ENCODE results near the gene FAM120A. TPM values are rescaled to one million over a fixed set of nuclear protein-coding genes. Genes with fewer than 3 reads are reported as not detected.
A peak's percentile ranks its signal among the peaks of the same experiment; 100 is the strongest.

Gene FAM120A
- total and polyA plus RNA-seq, 2 of the 13 experiments (the other 11 are each of a cell fraction or from before 2014, with no cell fraction given), result 41.3 to 44.4 TPM

DNA sequence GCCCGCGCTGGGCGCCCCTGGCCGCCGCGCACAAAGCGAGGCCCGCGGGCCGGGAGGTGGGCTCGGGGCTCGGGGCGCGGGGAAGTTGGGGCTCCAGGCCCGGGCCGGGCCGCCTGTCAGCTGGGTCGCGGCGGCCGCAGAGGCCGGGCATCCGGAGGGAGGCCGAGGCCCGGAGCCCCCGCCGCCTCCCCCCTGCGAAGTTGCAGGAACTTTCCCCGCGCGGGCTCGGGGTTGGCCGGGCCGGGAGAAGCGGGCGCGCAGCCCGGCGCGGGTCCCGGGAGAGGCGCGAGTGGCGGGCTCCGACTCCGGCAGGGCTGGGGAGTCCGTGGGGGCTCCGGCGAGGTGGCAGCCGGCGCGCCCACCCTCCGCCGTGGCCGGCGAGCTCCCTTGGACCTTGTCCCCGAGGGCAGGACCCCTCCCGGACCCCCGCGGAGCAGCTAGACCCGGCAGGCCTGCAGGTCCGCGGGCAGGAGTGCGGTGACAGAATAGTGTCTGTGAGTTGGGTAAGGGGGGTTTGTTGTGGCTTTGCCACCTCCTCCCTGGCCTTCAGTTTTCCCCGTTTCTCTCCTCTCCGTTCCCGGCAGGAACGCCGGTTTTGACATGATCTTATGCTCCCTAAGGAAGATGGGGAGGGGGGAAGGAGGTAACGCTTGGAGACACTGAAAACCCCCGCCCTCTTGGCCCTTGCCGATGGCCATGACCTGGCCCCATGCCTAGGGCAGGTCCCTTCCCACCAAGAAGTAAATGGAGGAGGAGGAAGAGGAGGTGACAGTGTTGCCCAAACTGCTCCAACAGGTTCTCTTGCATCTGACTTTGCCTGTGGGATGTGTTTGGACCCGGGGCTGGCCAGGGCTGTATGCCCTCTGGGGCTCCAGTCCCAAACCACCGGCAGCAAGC lies 125.8 kb downstream of the FAM120A start (continued):
- TF ChIP-seq, protein P1, sequence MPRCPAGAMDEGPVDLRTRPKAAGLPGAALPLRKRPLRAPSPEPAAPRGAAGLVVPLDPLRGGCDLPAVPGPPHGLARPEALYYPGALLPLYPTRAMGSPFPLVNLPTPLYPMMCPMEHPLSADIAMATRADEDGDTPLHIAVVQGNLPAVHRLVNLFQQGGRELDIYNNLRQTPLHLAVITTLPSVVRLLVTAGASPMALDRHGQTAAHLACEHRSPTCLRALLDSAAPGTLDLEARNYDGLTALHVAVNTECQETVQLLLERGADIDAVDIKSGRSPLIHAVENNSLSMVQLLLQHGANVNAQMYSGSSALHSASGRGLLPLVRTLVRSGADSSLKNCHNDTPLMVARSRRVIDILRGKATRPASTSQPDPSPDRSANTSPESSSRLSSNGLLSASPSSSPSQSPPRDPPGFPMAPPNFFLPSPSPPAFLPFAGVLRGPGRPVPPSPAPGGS (CRISPR knock-in tag; IDR thresholded peaks at IDR 0.05), result 0 out of 2 replicates have a peak, but pooled peaks have one; percentile 37
- no peak for TF ChIP-seq LCORL (IDR thresholded peaks at IDR 0.05)
- peak; percentile 19; the same call in 1 of the 2 replicates for TF ChIP-seq LCORL (CRISPR knock-in tag; IDR thresholded peaks at IDR 0.05)
- TF ChIP-seq, protein P2, sequence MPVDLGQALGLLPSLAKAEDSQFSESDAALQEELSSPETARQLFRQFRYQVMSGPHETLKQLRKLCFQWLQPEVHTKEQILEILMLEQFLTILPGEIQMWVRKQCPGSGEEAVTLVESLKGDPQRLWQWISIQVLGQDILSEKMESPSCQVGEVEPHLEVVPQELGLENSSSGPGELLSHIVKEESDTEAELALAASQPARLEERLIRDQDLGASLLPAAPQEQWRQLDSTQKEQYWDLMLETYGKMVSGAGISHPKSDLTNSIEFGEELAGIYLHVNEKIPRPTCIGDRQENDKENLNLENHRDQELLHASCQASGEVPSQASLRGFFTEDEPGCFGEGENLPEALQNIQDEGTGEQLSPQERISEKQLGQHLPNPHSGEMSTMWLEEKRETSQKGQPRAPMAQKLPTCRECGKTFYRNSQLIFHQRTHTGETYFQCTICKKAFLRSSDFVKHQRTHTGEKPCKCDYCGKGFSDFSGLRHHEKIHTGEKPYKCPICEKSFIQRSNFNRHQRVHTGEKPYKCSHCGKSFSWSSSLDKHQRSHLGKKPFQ (CRISPR knock-in tag; IDR thresholded peaks at IDR 0.05; ENCODE audit: insufficient replicate concordance), result no peak
- peak; percentile 54; the same call in 1 of the 2 replicates for TF ChIP-seq HNF4A (CRISPR knock-in tag; IDR thresholded peaks at IDR 0.05)
- no peak for TF ChIP-seq ZNF572 (CRISPR knock-in tag; IDR thresholded peaks at IDR 0.05)
- no peak for TF ChIP-seq RARA (CRISPR knock-in tag; IDR thresholded peaks at IDR 0.05)
- no peak for TF ChIP-seq ISX (CRISPR knock-in tag; conservative IDR thresholded peaks at IDR 0.05)
- TF ChIP-seq, protein P3, sequence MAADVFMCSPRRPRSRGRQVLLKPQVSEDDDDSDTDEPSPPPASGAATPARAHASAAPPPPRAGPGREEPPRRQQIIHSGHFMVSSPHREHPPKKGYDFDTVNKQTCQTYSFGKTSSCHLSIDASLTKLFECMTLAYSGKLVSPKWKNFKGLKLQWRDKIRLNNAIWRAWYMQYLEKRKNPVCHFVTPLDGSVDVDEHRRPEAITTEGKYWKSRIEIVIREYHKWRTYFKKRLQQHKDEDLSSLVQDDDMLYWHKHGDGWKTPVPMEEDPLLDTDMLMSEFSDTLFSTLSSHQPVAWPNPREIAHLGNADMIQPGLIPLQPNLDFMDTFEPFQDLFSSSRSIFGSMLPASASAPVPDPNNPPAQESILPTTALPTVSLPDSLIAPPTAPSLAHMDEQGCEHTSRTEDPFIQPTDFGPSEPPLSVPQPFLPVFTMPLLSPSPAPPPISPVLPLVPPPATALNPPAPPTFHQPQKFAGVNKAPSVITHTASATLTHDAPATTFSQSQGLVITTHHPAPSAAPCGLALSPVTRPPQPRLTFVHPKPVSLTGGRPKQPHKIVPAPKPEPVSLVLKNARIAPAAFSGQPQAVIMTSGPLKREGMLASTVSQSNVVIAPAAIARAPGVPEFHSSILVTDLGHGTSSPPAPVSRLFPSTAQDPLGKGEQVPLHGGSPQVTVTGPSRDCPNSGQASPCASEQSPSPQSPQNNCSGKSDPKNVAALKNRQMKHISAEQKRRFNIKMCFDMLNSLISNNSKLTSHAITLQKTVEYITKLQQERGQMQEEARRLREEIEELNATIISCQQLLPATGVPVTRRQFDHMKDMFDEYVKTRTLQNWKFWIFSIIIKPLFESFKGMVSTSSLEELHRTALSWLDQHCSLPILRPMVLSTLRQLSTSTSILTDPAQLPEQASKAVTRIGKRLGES (CRISPR knock-in tag; IDR thresholded peaks at IDR 0.05; ENCODE audit: borderline replicate concordance), result no peak
- TF ChIP-seq, protein P4, sequence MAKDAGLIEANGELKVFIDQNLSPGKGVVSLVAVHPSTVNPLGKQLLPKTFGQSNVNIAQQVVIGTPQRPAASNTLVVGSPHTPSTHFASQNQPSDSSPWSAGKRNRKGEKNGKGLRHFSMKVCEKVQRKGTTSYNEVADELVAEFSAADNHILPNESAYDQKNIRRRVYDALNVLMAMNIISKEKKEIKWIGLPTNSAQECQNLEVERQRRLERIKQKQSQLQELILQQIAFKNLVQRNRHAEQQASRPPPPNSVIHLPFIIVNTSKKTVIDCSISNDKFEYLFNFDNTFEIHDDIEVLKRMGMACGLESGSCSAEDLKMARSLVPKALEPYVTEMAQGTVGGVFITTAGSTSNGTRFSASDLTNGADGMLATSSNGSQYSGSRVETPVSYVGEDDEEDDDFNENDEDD (CRISPR knock-in tag; IDR thresholded peaks at IDR 0.05; ENCODE audit: borderline replicate concordance), result peak; percentile 31; the same call in 1 of the 2 replicates
- no peak for TF ChIP-seq RXRB (CRISPR knock-in tag; IDR thresholded peaks at IDR 0.05; ENCODE audit: borderline replicate concordance)
- TF ChIP-seq ATF1 (CRISPR knock-in tag; IDR thresholded peaks at IDR 0.05), result no peak
- TF ChIP-seq ZMYM2 (CRISPR knock-in tag; IDR thresholded peaks at IDR 0.05), result no peak
- TF ChIP-seq MTA1 (CRISPR knock-in tag; IDR thresholded peaks at IDR 0.05; ENCODE audit: borderline replicate concordance), result peak; percentile 47; the same call in 1 of the 2 replicates
- no peak for TF ChIP-seq ELF3 (CRISPR knock-in tag; IDR thresholded peaks at IDR 0.05)
- no peak for TF ChIP-seq NCOA2 (CRISPR knock-in tag; IDR thresholded peaks at IDR 0.05)
- TF ChIP-seq HDAC1 (CRISPR knock-in tag; IDR thresholded peaks at IDR 0.05), result no peak
- TF ChIP-seq, protein P5, sequence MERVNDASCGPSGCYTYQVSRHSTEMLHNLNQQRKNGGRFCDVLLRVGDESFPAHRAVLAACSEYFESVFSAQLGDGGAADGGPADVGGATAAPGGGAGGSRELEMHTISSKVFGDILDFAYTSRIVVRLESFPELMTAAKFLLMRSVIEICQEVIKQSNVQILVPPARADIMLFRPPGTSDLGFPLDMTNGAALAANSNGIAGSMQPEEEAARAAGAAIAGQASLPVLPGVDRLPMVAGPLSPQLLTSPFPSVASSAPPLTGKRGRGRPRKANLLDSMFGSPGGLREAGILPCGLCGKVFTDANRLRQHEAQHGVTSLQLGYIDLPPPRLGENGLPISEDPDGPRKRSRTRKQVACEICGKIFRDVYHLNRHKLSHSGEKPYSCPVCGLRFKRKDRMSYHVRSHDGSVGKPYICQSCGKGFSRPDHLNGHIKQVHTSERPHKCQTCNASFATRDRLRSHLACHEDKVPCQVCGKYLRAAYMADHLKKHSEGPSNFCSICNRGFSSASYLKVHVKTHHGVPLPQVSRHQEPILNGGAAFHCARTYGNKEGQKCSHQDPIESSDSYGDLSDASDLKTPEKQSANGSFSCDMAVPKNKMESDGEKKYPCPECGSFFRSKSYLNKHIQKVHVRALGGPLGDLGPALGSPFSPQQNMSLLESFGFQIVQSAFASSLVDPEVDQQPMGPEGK (CRISPR knock-in tag; IDR thresholded peaks at IDR 0.05), result peak; percentile 60
- no peak for TF ChIP-seq SMYD3 (CRISPR knock-in tag; IDR thresholded peaks at IDR 0.05)

All from HepG2 (cell line).